GM19023 (cell line): ENCODE results near the gene RAPGEF1.
"Not testable (repeated sequence)": the region's sequence is repeated elsewhere in the genome, so short reads cannot be mapped to it uniquely, and the experiment has no call there.

Experiments
- ATAC-seq: cut with Tn5 transposase; IDR thresholded peaks from one replicate; pipeline ENCODE4 v1.9.1; 2021; ENCODE audit warnings: mild to moderate bottlenecking, moderate library complexity; ENCODE audit not compliant: unreplicated experiment

Gene RAPGEF1

GRCh38 chr9:131656356-131657036 lies 83.4 kb downstream of the RAPGEF1 start:
- ATAC-seq, result peak; percentile 69

DNA sequence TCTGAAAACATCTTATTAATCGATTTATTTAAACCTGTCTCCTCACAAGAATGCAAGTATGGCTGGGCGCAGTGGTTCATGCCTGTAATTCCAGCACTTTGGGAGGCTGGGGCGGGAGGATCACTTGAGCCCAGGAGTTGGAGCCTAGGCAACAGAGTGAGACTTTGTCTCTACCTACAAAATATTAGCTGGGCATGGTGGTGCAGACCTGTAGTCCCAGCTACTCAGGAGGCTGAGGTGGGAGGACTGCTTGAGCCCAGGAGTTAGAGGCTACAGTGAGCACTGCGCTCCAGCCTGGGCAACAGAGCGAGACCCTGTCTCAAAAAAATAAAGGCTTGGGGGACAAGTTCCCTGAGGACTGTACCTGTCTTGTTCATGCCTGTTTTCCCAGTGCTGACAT lies 85.5 kb downstream of the RAPGEF1 start:
- not testable (repeated sequence) for ATAC-seq

DNA sequence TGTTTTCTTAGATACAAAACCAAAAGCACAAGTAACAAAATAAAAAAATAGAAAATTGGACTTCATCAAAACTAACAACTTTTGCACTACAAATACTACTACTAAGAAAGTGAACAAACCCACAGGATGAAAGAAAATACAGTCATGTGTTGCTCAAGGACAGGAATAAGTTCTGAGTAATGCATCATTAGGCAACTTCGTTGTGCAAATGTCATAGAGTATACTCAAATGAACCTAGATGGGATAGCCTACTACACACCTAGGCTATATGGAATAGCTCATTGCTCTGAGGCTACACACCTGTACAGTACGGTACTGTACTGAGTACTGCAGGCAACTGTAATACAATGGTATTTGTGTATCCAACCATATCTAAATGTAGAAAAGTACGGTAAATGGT lies 88.3 kb downstream of the RAPGEF1 start:
- no peak for ATAC-seq

- ATAC-seq, result no peak
These were observed 88.7 kb downstream of the RAPGEF1 start for GRCh38 chr9:131651160-131651559.

DNA sequence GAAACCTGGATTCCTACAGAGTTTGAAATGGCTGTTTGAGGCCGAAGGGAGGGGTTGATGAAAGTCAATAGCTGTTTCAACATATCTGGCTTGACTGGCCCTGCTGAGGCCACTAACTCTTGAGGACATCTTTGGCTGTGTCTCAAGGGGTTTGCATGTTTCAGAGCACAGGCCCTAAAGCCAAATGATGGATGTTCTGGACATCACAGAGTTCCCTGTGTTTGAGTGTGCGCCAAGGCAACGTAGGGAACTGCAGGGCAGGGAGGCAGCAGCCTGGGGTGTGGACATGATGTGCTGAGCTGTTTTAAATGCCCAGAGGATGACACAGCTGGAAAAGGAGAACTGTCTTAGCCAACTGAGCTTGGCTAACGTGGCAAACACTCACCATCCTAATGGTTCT lies 89.6 kb downstream of the RAPGEF1 start:
- ATAC-seq, result no peak

GRCh38 chr9:131649646-131650045 lies 90.2 kb downstream of the RAPGEF1 start:
- ATAC-seq, result no peak

- no peak for ATAC-seq
These were observed 94.6 kb downstream of the RAPGEF1 start for GRCh38 chr9:131645078-131645776.

DNA sequence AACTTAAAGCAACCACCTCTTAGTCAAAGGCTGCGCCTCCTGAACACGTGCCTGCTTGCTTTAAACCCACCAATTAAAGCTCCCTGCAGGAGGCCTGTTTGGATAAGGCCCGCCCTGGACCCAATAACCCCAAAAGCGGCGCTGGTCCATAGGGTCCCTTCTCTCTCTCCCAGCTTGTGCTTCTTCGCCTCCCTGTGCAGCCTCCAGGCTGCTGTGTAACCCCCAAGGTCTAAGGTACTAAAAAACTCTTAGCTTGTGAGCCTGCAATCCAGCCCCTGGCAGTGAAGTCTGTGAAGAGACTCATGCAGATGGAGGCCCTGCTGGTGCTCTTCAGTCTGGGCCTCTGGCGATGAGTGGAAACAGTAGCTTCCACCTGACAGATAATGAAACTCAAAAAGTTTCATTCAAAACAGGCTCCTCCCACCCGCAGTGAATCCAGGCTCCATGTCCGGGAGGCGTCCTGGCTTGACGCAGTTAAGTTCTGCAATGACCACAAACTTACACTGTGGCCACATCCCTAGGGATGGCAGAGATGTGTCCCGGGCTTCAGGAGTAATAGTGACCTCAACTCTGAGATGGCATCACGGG lies 97.3 kb downstream of the RAPGEF1 start:
- ATAC-seq, result peak; percentile 71

DNA sequence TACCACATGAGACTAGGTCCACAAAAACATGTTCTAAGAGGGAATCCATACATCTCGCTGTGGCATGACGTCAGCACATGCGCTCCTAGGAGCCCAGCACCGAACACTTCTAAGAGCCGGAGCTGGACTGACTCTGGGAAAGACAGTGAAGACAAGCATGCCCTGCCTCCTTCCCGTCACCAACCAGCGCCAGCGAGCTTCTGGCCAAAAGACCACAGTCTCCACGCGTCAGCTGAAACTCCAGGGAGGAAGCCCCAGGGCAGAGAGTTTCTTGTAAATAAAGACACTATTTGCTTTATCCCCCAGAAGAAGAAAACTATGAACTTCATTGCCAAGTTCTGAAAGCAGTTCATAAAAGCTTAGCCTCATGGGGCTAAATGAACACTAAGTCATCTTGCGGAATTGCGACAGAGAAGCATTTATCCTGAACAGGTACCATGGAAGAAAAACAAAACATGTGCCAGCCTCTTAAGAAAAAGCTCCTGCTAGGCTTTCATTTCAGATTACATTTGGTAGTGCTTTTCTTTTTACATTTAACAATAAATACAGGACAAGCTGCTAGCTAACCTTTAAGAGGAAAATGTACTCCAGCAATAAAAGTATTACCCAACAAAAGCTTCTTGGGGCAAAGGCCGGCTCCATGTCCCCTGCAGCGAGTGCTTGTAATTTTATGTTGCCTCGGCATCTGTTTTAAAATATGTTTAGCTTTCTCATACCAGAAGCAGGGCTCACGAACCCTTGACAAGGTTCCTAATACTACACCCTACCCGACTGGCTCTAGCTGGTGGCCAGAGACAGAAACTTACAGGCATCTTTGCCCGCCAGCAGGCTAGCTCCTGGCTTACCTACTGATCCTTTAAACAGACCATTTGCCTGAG lies 98.0 kb downstream of the RAPGEF1 start:
- no peak for ATAC-seq

DNA sequence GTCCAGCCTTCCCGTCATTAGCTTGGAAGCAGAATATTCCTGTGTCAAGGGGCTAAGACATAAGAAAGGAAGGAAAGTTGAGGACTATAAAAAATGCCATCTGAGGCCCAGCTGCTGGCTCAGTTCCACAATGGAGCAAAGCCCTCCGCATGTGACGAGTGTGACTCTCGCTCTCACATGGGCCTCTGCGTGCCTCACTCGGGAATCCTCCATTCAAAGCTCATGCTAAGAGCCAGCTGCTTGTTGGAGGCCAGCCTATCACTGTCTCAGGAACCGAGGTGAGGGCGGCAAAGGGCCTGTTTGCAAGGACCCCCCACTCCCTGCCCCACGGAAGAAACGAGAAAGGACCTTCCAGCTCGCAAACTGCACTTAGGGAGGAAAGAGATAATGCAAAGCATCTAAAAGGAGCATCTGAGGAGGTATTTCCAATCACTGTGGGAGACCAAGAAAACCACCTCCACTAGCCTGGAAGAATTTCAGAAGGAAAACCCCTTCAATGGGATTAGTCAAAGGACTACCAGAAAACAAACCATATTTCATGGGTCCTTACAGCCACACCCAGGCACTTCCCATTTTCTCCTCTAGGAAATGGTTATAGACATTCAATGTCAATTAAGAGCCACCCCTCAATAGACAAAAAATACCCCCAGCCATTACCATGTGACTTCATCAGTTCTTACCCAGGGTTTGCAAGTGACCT lies 99.3 kb downstream of the RAPGEF1 start:
- no peak for ATAC-seq

DNA sequence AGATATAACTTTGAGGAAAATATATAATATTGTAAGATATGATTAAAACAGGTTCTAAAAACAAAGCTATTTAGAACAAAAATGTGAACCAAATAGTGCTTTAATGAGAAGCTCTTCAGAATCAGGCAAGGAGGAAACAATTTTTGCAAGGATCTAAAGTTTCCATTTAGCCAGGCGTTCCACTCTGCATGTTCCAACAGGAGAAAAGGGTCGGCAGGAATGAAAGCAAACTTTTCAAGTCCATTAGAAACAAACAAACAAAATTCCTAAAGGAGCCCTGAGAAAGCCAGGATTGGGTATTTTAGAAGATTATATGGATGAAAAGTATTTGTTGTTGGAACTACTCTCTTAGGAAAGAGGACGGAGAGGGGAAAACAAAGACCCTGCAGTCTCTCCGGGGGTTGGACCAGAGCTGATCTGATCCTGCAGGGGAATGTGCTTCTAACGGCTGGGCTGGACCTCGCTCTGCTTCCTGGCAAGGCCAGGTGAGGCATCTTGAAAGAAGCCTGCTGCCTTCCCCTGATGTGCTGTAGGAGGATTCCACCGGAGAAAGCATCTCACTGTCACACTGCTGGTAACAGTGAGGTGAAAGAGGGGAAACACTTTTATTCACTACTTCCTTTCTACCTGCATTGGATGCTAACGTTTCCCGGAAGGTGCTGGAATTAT lies 100.0 kb downstream of the RAPGEF1 start:
- no peak for ATAC-seq

DNA sequence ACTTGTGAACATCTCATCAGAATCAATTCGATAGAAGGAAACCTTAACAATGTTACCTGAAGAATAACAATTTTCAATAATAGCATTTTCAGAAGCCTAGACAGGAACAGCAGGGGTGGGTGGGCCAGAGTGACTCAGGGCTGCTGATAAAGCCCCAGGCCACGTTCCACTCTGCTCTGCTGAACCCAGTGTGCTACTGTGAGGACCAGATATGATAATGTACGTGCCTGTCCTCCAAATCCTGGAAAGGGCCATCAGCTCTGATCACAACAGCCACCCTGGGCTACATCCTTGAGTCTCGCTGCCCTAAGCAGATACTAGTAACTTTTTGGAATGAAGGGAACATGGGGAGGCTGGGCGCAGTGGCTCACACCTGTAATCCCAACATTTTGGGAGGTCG lies 103.3 kb downstream of the RAPGEF1 start:
- ATAC-seq, result no peak

DNA sequence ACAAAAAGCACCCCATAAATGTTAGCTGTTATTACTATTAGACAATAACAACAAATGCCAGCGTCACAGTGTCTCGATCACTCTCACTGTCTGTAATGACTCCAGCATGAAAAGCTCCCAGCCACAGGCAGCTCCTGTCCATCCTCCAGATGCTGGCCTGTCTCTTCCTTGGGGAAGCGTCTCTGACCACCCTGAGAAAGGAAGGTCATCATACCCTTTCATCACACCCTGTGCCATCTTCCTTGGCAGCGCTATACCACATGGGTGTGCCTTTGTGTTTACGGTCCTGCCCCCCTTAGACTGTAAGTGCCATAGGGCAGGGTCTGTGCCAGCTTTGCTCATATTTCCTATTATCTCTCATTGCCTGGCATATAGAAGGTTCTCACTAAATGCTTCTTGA lies 104.0 kb downstream of the RAPGEF1 start:
- no peak for ATAC-seq

DNA sequence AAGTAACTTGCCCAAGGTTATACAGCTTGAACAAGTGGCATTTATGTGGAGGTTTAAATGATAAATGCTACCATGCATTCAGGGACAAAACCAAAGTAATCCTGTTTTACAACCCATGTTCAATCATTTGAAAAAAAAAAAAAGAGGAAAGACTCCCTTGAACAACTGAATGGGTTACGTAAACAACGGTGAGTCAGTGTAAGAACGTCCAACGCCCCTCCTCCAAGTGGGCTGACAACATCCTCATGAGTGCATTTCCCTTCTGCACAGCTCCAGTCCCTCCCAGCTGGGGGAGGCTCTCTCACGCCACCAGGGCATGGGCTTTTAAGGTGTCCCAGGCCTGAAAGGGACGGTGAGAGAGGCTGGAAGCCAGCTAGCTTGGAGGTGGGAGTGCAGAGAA lies 104.6 kb downstream of the RAPGEF1 start:
- ATAC-seq, result no peak

- ATAC-seq, result no peak
These were observed 106.3 kb downstream of the RAPGEF1 start for GRCh38 chr9:131633491-131634031.

DNA sequence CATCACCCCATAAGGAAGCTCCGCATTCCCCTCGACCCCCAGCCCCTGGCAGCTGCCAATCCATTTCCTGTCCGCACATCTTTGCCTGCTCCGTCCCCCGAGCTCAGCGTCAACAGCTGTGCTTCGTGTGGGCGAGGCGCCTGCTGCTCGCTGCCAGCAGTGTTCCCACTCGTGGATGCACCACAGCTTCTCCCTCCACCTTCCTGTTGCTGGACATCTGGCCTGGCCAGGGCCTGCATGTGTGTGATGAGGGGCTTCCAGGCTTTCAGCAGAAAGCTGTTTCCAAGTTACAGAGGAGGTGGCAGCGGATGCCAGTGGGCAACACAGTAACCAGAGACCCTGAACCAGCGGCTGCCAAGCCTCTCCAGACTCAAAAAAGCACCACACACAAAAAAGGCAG lies 108.6 kb downstream of the RAPGEF1 start:
- ATAC-seq, result no peak

DNA sequence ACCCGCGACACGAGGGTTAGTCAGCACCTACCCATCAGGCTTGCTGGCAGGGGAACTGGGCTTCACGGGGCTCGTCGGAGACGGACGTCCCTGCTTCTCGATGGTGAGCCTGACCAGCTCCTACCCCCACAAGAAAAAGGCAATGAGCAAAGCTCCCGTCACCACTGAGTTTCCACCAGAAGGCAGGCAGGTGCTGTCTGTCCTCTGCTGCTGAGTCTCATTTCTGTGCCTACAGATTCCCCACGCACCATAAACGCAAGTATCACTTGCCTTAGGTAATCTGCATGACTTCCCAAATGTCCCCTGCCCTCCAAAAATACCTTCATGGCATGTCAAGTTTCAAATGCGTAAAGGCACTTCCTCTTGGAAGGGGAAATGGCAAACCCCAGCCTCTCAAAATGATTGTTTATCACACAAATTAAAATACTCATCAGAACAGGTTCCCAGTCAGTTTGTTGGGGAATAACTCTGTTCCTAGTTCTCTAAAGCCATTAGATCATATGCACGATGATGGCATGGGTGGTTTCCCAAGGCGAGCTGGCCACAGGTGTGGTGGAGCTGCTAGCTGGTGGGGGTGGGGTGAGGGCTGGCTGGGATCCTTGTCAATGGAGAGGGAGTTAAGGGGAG lies 109.6 kb downstream of the RAPGEF1 start:
- no peak for ATAC-seq

DNA sequence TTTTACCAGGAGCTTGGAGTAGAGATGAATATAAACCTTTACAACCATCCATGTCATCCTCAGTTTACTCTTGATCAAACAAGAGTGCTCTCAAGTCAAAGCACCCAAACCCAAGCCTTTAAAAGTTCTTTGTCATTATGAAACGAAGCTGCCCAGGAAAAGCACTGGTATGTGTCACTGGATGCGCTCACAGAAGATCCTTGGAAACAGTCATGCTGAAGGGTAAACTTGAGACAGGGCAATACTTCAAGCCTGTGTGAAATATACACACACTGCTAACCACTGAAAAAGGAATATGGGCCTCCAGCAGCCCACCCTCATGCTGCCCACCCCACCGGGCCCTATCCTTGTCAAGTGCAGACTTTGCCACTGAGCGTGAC lies 110.1 kb downstream of the RAPGEF1 start:
- ATAC-seq, result no peak

GRCh38 chr9:131629226-131629500 lies 110.7 kb downstream of the RAPGEF1 start:
- ATAC-seq, result no peak
